ENCODE measurements around the gene FPR1. TPM values are rescaled to one million over a fixed set of nuclear protein-coding genes. Genes with fewer than 3 reads are reported as not detected.

FPR1 gene
- total RNA-seq (2022; extraction: Qiagen RNA extraction): 0.08 to 0.28 TPM (median 0.15 TPM) in 5 replicates

GRCh38 chr19:51751655-51752054, at the start of gene FPR1:
Gene FPR1 (minus strand): TSS chr19:51751878. CDS start chr19:51746994, 4,884 bp downstream.

GRCh38 chr19:51794885-51795490, 43.3 kb upstream of the FPR1 start, which contains the start of gene FPR3:
Gene FPR3 (plus strand): TSS chr19:51795157. CDS start chr19:51823749, 28,592 bp downstream.

GRCh38 chr19:51760697-51761356, 9.1 kb upstream of the FPR1 start, which contains the start of gene FPR2:
Gene FPR2 (plus strand): TSS chr19:51761180. CDS start chr19:51768659, 7,479 bp downstream.

Other genes with a start within 250 kb of the FPR1 start
- gene SIGLEC6, start 220.2 kb downstream of the FPR1 start, total RNA-seq (2022; extraction: Qiagen RNA extraction): not detected in 5 replicates
- gene ZNF175, start 180.6 kb downstream of the FPR1 start, total RNA-seq (2022; extraction: Qiagen RNA extraction): 2.3 to 5.0 TPM (median 3.6 TPM) in 5 replicates
- not detected in 5 replicates for gene SIGLEC5, start 121.5 kb downstream of the FPR1 start, total RNA-seq (2022; extraction: Qiagen RNA extraction)
- gene SIGLEC14, start 105.1 kb downstream of the FPR1 start, total RNA-seq (2022; extraction: Qiagen RNA extraction): 0.07 to 0.11 TPM (median 0.08 TPM) in 3 of 5 replicates, not detected in the others
- 8.9 to 12.4 TPM (median 11.6 TPM) in 5 replicates for gene SPACA6, start 58.5 kb downstream of the FPR1 start, total RNA-seq (2022; extraction: Qiagen RNA extraction)
- gene HAS1, start 27.9 kb downstream of the FPR1 start, total RNA-seq (2022; extraction: Qiagen RNA extraction): 0.05 TPM in 1 of 5 replicates, not detected in the others
- gene FPR2, start 9.3 kb upstream of the FPR1 start, total RNA-seq (2022; extraction: Qiagen RNA extraction): not detected in 5 replicates
- gene FPR3, start 43.3 kb upstream of the FPR1 start, total RNA-seq (2022; extraction: Qiagen RNA extraction): not detected in 5 replicates
- 0.06 to 0.13 TPM (median 0.09 TPM) in 4 of 5 replicates, not detected in the other for gene ZNF577, start 136.1 kb upstream of the FPR1 start, total RNA-seq (2022; extraction: Qiagen RNA extraction)
- 0.16 to 0.29 TPM (median 0.20 TPM) in 5 replicates for gene ZNF649, start 153.1 kb upstream of the FPR1 start, total RNA-seq (2022; extraction: Qiagen RNA extraction)
- 1.2 to 2.0 TPM (median 1.2 TPM) in 5 replicates for gene ZNF613, start 175.6 kb upstream of the FPR1 start, total RNA-seq (2022; extraction: Qiagen RNA extraction)
- 3.6 to 6.0 TPM (median 5.3 TPM) in 5 replicates for gene ZNF350, start 235.0 kb upstream of the FPR1 start, total RNA-seq (2022; extraction: Qiagen RNA extraction)